ENCODE results near the gene HNRNPH1.
"Not testable (repeated sequence)": the region's sequence is repeated elsewhere in the genome, so short reads cannot be mapped to it uniquely, and the experiment has no call there.

GRCh38 chr5:179644766-179645165, 21.3 kb upstream of the HNRNPH1 start:
- TF ChIP-seq CTCF, POLR2A (IDR thresholded peaks at IDR 0.05): not testable (repeated sequence)
